Measurements from ENCODE around the gene PRKCB.
"Not testable (repeated sequence)": the region's sequence is repeated elsewhere in the genome, so short reads cannot be mapped to it uniquely, and the experiment has no call there.

PRKCB gene

GRCh38 chr16:24094660-24095059, 258.9 kb downstream of the PRKCB start:
- DNase-seq (ENCODE audit: low spot score), result no peak

- no peak for DNase-seq (ENCODE audit: low spot score)
Measured at GRCh38 chr16:24098896-24099295, 263.1 kb downstream of the PRKCB start.

GRCh38 chr16:24101431-24101830, 265.6 kb downstream of the PRKCB start:
- DNase-seq (ENCODE audit: low spot score), result no peak

GRCh38 chr16:24102209-24102660, 266.5 kb downstream of the PRKCB start:
- DNase-seq (ENCODE audit: low spot score), result no peak

GRCh38 chr16:24105471-24105870, 269.7 kb downstream of the PRKCB start:
- DNase-seq (ENCODE audit: low spot score), result not testable (repeated sequence)

GRCh38 chr16:24108090-24108489, 272.3 kb downstream of the PRKCB start:
- DNase-seq (ENCODE audit: low spot score), result not testable (repeated sequence)

GRCh38 chr16:24111724-24112302, 276.0 kb downstream of the PRKCB start:
- DNase-seq (ENCODE audit: low spot score), result no peak

- DNase-seq (ENCODE audit: low spot score), result no peak
Measured at GRCh38 chr16:24113115-24113745, 277.4 kb downstream of the PRKCB start.

GRCh38 chr16:24114876-24115275, 279.1 kb downstream of the PRKCB start:
- DNase-seq (ENCODE audit: low spot score), result no peak

- no peak for DNase-seq (ENCODE audit: low spot score)
Measured at GRCh38 chr16:24116046-24116776, 280.4 kb downstream of the PRKCB start.

GRCh38 chr16:24116989-24117388, 281.2 kb downstream of the PRKCB start:
- DNase-seq (ENCODE audit: low spot score), result no peak

- DNase-seq (ENCODE audit: low spot score), result no peak
Measured at GRCh38 chr16:24117680-24118079, 281.9 kb downstream of the PRKCB start.

GRCh38 chr16:24118126-24118821, 282.5 kb downstream of the PRKCB start:
- no peak for DNase-seq (ENCODE audit: low spot score)

- DNase-seq (ENCODE audit: low spot score), result no peak
Measured at GRCh38 chr16:24119807-24120206, 284.0 kb downstream of the PRKCB start.

GRCh38 chr16:24123275-24123674, 287.5 kb downstream of the PRKCB start:
- no peak for DNase-seq (ENCODE audit: low spot score)

GRCh38 chr16:24124291-24124690, 288.5 kb downstream of the PRKCB start:
- no peak for DNase-seq (ENCODE audit: low spot score)

- no peak for DNase-seq (ENCODE audit: low spot score)
Measured at GRCh38 chr16:24125214-24125613, 289.4 kb downstream of the PRKCB start.

GRCh38 chr16:24129412-24129918, 293.7 kb downstream of the PRKCB start:
- DNase-seq (ENCODE audit: low spot score), result no peak

GRCh38 chr16:24130494-24131085, 294.8 kb downstream of the PRKCB start:
- DNase-seq (ENCODE audit: low spot score), result no peak

- DNase-seq (ENCODE audit: low spot score), result no peak
Measured at GRCh38 chr16:24131294-24131693, 295.5 kb downstream of the PRKCB start.

- DNase-seq (ENCODE audit: low spot score), result no peak
Measured at GRCh38 chr16:24132048-24132796, 296.4 kb downstream of the PRKCB start.

Data from activated CD4-positive, alpha-beta T cell treated with anti-CD3 and anti-CD28 coated beads, Interleukin-2, Interleukin-4, amounts not matched to agents 100 ng/mL and 50 ng/mL, durations not matched to agents 16 hours and 8 hours (primary cell).